HCT116 (cell line): Measurements from ENCODE around the gene SEC61A2.

Experiments used
- CTCF ChIP-seq, 3 experiments: fragments of 200-600 bp in 1 of 3; sonication (generic) in 1 of 3; IDR thresholded peaks in 2 of 3; conservative IDR thresholded peaks in 1 of 3; 2 replicates each; pipeline ENCODE4 v1.5.1; 2012 to 2017; ENCODE audit warnings: low read depth in 2 of 3, low read length in 2 of 3, antibody characterized with exemption in 1 of 3, borderline replicate concordance in 1 of 3, control low read depth in 1 of 3, mild to moderate bottlenecking in 1 of 3, mixed read lengths in 1 of 3, mixed run types in 1 of 3, moderate library complexity in 1 of 3; ENCODE audit not compliant: insufficient read depth in 1 of 3
- EZH2phosphoT487 ChIP-seq: fragments of 200-600 bp; IDR thresholded peaks from 2 replicates; pipeline ENCODE4 v1.6.1; 2018; ENCODE audit warnings: antibody characterized with exemption, borderline replicate concordance

GRCh38 chr10:12107781-12108180 is 21.7 kb upstream of the SEC61A2 start:
- TF ChIP-seq CTCF (IDR thresholded peaks at IDR 0.05 in 2 of 3, conservative IDR thresholded peaks at IDR 0.05 in 1 of 3; ENCODE audit: borderline replicate concordance in 1 of 3, insufficient read depth in 1 of 3, low read depth in 2 of 3, low read length in 2 of 3) (no peak), EZH2phosphoT487 (no peak)
